H1 (cell line): ENCODE data around the gene HK1. TPM values are rescaled to one million over a fixed set of nuclear protein-coding genes. Genes with fewer than 3 reads are reported as not detected.

Experiments used
- CTCF ChIA-PET: fragments of 300-600 bp; sonication (Branson Sonifier 250); formaldehyde crosslinking; loops from one replicate; lab custom pipeline; 2021; ENCODE audit not compliant: partially characterized antibody; lab: Charles Lee
- POLR2A ChIA-PET: fragments of 300-600 bp; sonication (Branson Sonifier 250); formaldehyde crosslinking; loops from one replicate; lab custom pipeline; 2021; ENCODE audit warnings: inconsistent platforms; ENCODE audit not compliant: partially characterized antibody; lab: Charles Lee
- DNase-seq, 2 experiments: peaks; one replicate each; pipeline versions ENCODE4 v3.0.0 to v3.0.0-alpha.2; 2010 to 2022; ENCODE audit warnings: low spot score in 2 of 2, low read depth in 1 of 2, mixed read lengths in 1 of 2
- FAIRE-seq: peaks from 2 replicates; lab custom pipeline; 2011; peaks lifted over from hg19 to GRCh38; lab: Jason Lieb, UNC
- H2AFZ ChIP-seq: 2 replicates; pipeline ENCODE4 v1.8.1; 2012; ENCODE audit warnings: low read length, inconsistent platforms
- H2AK5ac ChIP-seq: 2 replicates; pipeline ENCODE4 v1.6.1; 2013; ENCODE audit warnings: low read depth, low read length
- H2BK120ac ChIP-seq: replicated peaks from 2 replicates; pipeline ENCODE3; 2013; ENCODE audit warnings: low read depth, low read length, inconsistent platforms
- H2BK12ac ChIP-seq: 2 replicates; pipeline ENCODE4 v1.6.1; 2013; ENCODE audit warnings: low read depth, low read length
- H2BK15ac ChIP-seq: 2 replicates; pipeline ENCODE4 v1.6.1; 2013; ENCODE audit warnings: low read length
- H2BK20ac ChIP-seq: 2 replicates; pipeline ENCODE4 v1.6.1; 2013; ENCODE audit warnings: low read length
- H2BK5ac ChIP-seq: 2 replicates; pipeline ENCODE4 v1.6.1; 2013; ENCODE audit warnings: low read depth, low read length
- H3K14ac ChIP-seq: 2 replicates; pipeline ENCODE4 v1.6.1; 2013; ENCODE audit warnings: inconsistent platforms; ENCODE audit not compliant: insufficient read length
- H3K18ac ChIP-seq: 2 replicates; pipeline ENCODE4 v1.6.1; 2013; ENCODE audit warnings: low read length; ENCODE audit errors: extremely low read depth
- H3K23ac ChIP-seq: 2 replicates; pipeline ENCODE4 v1.6.1; 2013; ENCODE audit warnings: inconsistent platforms; ENCODE audit not compliant: insufficient read length
- H3K23me2 ChIP-seq: 2 replicates; pipeline ENCODE4 v1.6.1; 2013; ENCODE audit warnings: low read depth, low read length
- H3K27ac ChIP-seq: 2 replicates; pipeline ENCODE4 v1.6.1; 2011; ENCODE audit warnings: low read depth, low read length, inconsistent platforms
- H3K27me3 ChIP-seq, 4 experiments: replicated peaks in 1 of 4; 1 replicate in 1 of 4; 2 replicates in 3 of 4; pipeline versions ENCODE4 v1.6.1 to v1.8.1; 2011 to 2013; ENCODE audit warnings: low read length in 3 of 4, mild to moderate bottlenecking in 3 of 4, inconsistent platforms in 2 of 4, mixed read lengths in 2 of 4, moderate library complexity in 1 of 4; ENCODE audit not compliant: control insufficient read depth in 3 of 4, insufficient read depth in 3 of 4; ENCODE audit errors: extremely low read depth in 1 of 4
- H3K36me3 ChIP-seq, 4 experiments: 2 replicates each; pipeline versions ENCODE4 v1.6.1 to v1.8.1; 2011 to 2013; ENCODE audit warnings: mild to moderate bottlenecking in 4 of 4, low read length in 3 of 4, moderate library complexity in 2 of 4, control low read depth in 1 of 4, inconsistent platforms in 1 of 4; ENCODE audit not compliant: insufficient read depth in 4 of 4, control insufficient read depth in 2 of 4
- H3K4ac ChIP-seq: replicated peaks from 2 replicates; pipeline ENCODE3; 2013; ENCODE audit warnings: low read length, low read depth, mixed read lengths, inconsistent platforms; ENCODE audit not compliant: insufficient read length
- H3K4me1 ChIP-seq, 4 experiments: replicated peaks in 1 of 4; 1 replicate in 1 of 4; 2 replicates in 3 of 4; pipeline versions ENCODE4 v1.6.1 to v1.8.1; 2011 to 2013; ENCODE audit warnings: low read length in 3 of 4, inconsistent platforms in 2 of 4, mixed read lengths in 1 of 4; ENCODE audit not compliant: insufficient read depth in 4 of 4, control insufficient read depth in 3 of 4
- H3K4me2 ChIP-seq, 2 experiments: 2 replicates each; pipeline versions ENCODE4 v1.6.1 to v1.8.1; 2011 to 2013; ENCODE audit warnings: low read depth in 2 of 2, low read length in 2 of 2, control low read depth in 1 of 2, inconsistent platforms in 1 of 2, mild to moderate bottlenecking in 1 of 2; ENCODE audit not compliant: insufficient read depth in 1 of 2
- H3K4me3 ChIP-seq, 4 experiments: fragments of 200-600, 300-600 bp in 1 of 4; sonication (generic), shearing (Covaris generic), sonication (Bioruptor Twin) in 1 of 4; 2 replicates each; pipeline versions ENCODE4 v1.5.1 to v1.8.1; 2011 to 2016; ENCODE audit warnings: low read length in 4 of 4, low read depth in 3 of 4, control low read depth in 2 of 4, inconsistent platforms in 2 of 4, mild to moderate bottlenecking in 2 of 4, mixed read lengths in 1 of 4, moderate library complexity in 1 of 4; ENCODE audit not compliant: insufficient read depth in 2 of 4; ENCODE audit errors: extremely low read depth in 1 of 4
- H3K56ac ChIP-seq: replicated peaks from 2 replicates; pipeline ENCODE3; 2013; ENCODE audit warnings: low read depth, mild to moderate bottlenecking, mixed read lengths, low read length, inconsistent platforms; ENCODE audit not compliant: insufficient read length
- H3K79me1 ChIP-seq: 2 replicates; pipeline ENCODE4 v1.6.1; 2013; ENCODE audit warnings: low read depth, low read length, control low read depth
- H3K79me2 ChIP-seq, 2 experiments: 2 replicates each; pipeline versions ENCODE4 v1.6.1 to v1.8.1; 2012 to 2013; ENCODE audit warnings: low read length in 2 of 2, mild to moderate bottlenecking in 2 of 2, inconsistent platforms in 1 of 2; ENCODE audit not compliant: insufficient read depth in 2 of 2, control insufficient read depth in 1 of 2
- H3K9ac ChIP-seq, 4 experiments: replicated peaks in 1 of 4; 1 replicate in 1 of 4; 2 replicates in 3 of 4; pipeline versions ENCODE4 v1.6.1 to v1.8.1; 2011 to 2013; ENCODE audit warnings: low read depth in 3 of 4, low read length in 3 of 4, control low read depth in 2 of 4, mild to moderate bottlenecking in 2 of 4, moderate library complexity in 2 of 4, inconsistent platforms in 1 of 4; ENCODE audit errors: extremely low read depth in 1 of 4
- H3K9me3 ChIP-seq, 2 experiments: 2 replicates each; pipeline versions ENCODE4 v1.6.1 to v1.8.1; 2012 to 2013; ENCODE audit warnings: mild to moderate bottlenecking in 2 of 2, moderate library complexity in 2 of 2, control low read depth in 1 of 2, inconsistent platforms in 1 of 2, low read depth in 1 of 2, low read length in 1 of 2, mixed read lengths in 1 of 2; ENCODE audit not compliant: insufficient read depth in 2 of 2
- H4K20me1 ChIP-seq, 2 experiments: replicated peaks in 1 of 2; 2 replicates each; pipeline versions ENCODE3 to v1.8.1; 2011 to 2013; ENCODE audit warnings: inconsistent platforms in 2 of 2, low read length in 2 of 2, mild to moderate bottlenecking in 1 of 2; ENCODE audit not compliant: insufficient read depth in 2 of 2, control insufficient read depth in 1 of 2
- H4K5ac ChIP-seq: 2 replicates; pipeline ENCODE4 v1.6.1; 2013; ENCODE audit warnings: low read length, low read depth, mixed read lengths, inconsistent platforms; ENCODE audit not compliant: insufficient read length
- H4K8ac ChIP-seq: 2 replicates; pipeline ENCODE4 v1.8.0; 2013; ENCODE audit warnings: mild to moderate bottlenecking, moderate library complexity, low read length, inconsistent platforms; ENCODE audit not compliant: insufficient read depth; ENCODE audit errors: extremely low read depth
- H4K91ac ChIP-seq: replicated peaks from 2 replicates; pipeline ENCODE3; 2013; ENCODE audit warnings: low read length, mixed read lengths, inconsistent platforms; ENCODE audit not compliant: insufficient read length
- CTBP2 ChIP-seq: IDR thresholded peaks from 2 replicates; pipeline ENCODE4 v1.7.0; 2011; ENCODE audit warnings: borderline replicate concordance, mild to moderate bottlenecking, moderate library complexity, mixed read lengths, low read length; ENCODE audit not compliant: insufficient read depth, insufficient read length
- EGR1 ChIP-seq: IDR thresholded peaks from 2 replicates; pipeline ENCODE4 v1.6.1; 2011; ENCODE audit warnings: low read depth, low read length, borderline replicate concordance
- HDAC6 ChIP-seq: IDR thresholded peaks from one replicate; pipeline ENCODE4 v1.7.1; 2012; ENCODE audit warnings: low read depth, mild to moderate bottlenecking, inconsistent platforms, low read length, moderate library complexity
- JUN ChIP-seq: IDR thresholded peaks from 2 replicates; pipeline ENCODE4 v1.6.1; 2011; ENCODE audit warnings: low read depth, mild to moderate bottlenecking, improper control_type of control experiment, low read length
- JUND ChIP-seq: IDR thresholded peaks from 2 replicates; pipeline ENCODE4 v1.6.1; 2011; ENCODE audit warnings: mild to moderate bottlenecking, improper control_type of control experiment, low read length
- POU5F1 ChIP-seq: IDR thresholded peaks from 2 replicates; pipeline ENCODE4 v1.6.1; 2011; ENCODE audit warnings: low read depth, mild to moderate bottlenecking, low read length, moderate library complexity
- RNF2 ChIP-seq: fragments of 200-900, 300-1000 bp; sonication (generic); IDR thresholded peaks from 2 replicates; pipeline ENCODE4 v1.7.1; 2016; ENCODE audit warnings: borderline replicate concordance, low read depth, mild to moderate bottlenecking, antibody characterized with exemption, low read length; ENCODE audit not compliant: poor library complexity, severe bottlenecking; ENCODE audit errors: missing control alignments
- SAP30 ChIP-seq: fragments of 300-600 bp; sonication (generic); IDR thresholded peaks from 2 replicates; pipeline ENCODE4 v1.7.1; 2012; ENCODE audit warnings: low read length, moderate library complexity, mild to moderate bottlenecking, inconsistent platforms; ENCODE audit not compliant: insufficient read depth, insufficient replicate concordance
- SRF ChIP-seq: IDR thresholded peaks from 2 replicates; pipeline ENCODE4 v1.6.1; 2011; ENCODE audit warnings: mild to moderate bottlenecking, low read depth, low read length, moderate library complexity
- TAF1 ChIP-seq: IDR thresholded peaks from 2 replicates; pipeline ENCODE4 v1.6.1; 2011; ENCODE audit warnings: mild to moderate bottlenecking, low read depth, low read length
- TCF12 ChIP-seq: IDR thresholded peaks from 2 replicates; pipeline ENCODE4 v1.6.1; 2011; ENCODE audit warnings: low read depth, mild to moderate bottlenecking, low read length
- ZNF274 ChIP-seq: IDR thresholded peaks from 2 replicates; pipeline ENCODE4 v1.7.0; 2012; ENCODE audit warnings: low read length, borderline replicate concordance; ENCODE audit errors: extremely low read depth
- WGBS, 2 experiments: shearing (Covaris generic) in 1 of 2; methylation state at CpG; one replicate each; pipeline versions ENCODE4 v1.1.6 to v1.1.7; 2013 to 2015; ENCODE audit warnings: low lambda C conversion rate in 2 of 2, mixed read lengths in 2 of 2, inconsistent platforms in 1 of 2, low coverage in 1 of 2, missing lambda C conversion rate in 1 of 2; ENCODE audit not compliant: insufficient replicate concordance in 2 of 2, insufficient coverage in 1 of 2, insufficient read length in 1 of 2; ENCODE audit errors: extremely low coverage in 1 of 2, missing lambda C conversion rate in 1 of 2; 5-methylcytosine and 5-hydroxymethylcytosine counted together
- polyA plus RNA-seq, 7 experiments: library from polyadenylated mRNA; depleted of rRNA in 3 of 7; stranded (reverse) in 5 of 7; unstranded in 2 of 7; fragments of >200 nt in 5 of 7; fragments of 200-250 nt in 2 of 7; gene quantifications; 1 replicate in 5 of 7; 2 replicates in 1 of 7; 4 replicates in 1 of 7; pipeline versions ENCODE4 v1.2.1 to v1.2.3, GENCODE V29; 2011 to 2013; ENCODE audit warnings: missing spikeins in 2 of 7, mixed read lengths in 2 of 7
- total RNA-seq: library from RNA; stranded (reverse); fragmentation: NEBNext Ultra II Directional; extraction: Animal tissue kit (Norgen Biotek cat#: 25700); gene quantifications from 2 replicates; pipeline ENCODE4 v1.2.1, GENCODE V29; 2021

The HK1 gene
- total and polyA plus RNA-seq, 2 of the 8 experiments (the other 6 are each of a cell fraction or from before 2014, with no cell fraction given) = 55.8 to 247 TPM

GRCh38 chr10:69360485-69361302 lies 82.4 kb downstream of the HK1 start:
- Histone ChIP-seq H3K14ac (no peak overlapping the region), H2AK5ac (no peak overlapping the region), H4K8ac (no peak overlapping the region), H4K20me1 (peaks cover 3 to 8% of the 10 kb centered on the region in 2 experiments), H2BK15ac (no peak overlapping the region), H3K9me3 (no peaks in the 10 kb centered on the region), H3K9ac (no peak overlapping the region), H3K4me3 (no peak overlapping the region), H3K18ac (no peak overlapping the region), H3K23me2 (no peaks in the 10 kb centered on the region), H2AFZ (no peak overlapping the region), H3K23ac (no peak overlapping the region), H3K4ac (no peak overlapping the region), H2BK12ac (no peak overlapping the region), H2BK120ac (no peak overlapping the region), H2BK5ac (0 out of 2 replicates have a peak overlapping the region, but pooled peaks have one; percentile 6), H3K56ac (no peak overlapping the region), H3K4me1 (peaks cover 2 to 12% (median 6%) of the 10 kb centered on the region in 4 experiments; a peak in 5 of 7 replicates), H3K36me3 (peaks cover 2 to 21% (median 13%) of the 10 kb centered on the region in 4 experiments; a peak in 5 of 8 replicates), H3K27me3 (no peaks in the 10 kb centered on the region), H3K27ac (no peak overlapping the region), H2BK20ac (no peak overlapping the region), H3K79me1 (peaks cover 6% of the 10 kb centered on the region; the same call in 1 of the 2 replicates), H3K4me2 (no peak overlapping the region), H3K79me2 (peaks cover 0 to 50% of the 10 kb centered on the region in 2 experiments; a peak in 2 of 4 replicates), H4K5ac (no peak overlapping the region), H4K91ac (no peak overlapping the region)
- ChIA-PET CTCF (interaction anchor here (0.6 to 2.1 kb wide), 3 partner anchors 28 to 121 kb away, joined by 3 to 11 read pairs (median 5); no protein-coding TSS in a partner anchor), POLR2A (interaction anchor here (0.6 kb wide), 1 partner anchor 29 kb away, joined by 3 read pairs; no protein-coding TSS in a partner anchor)
- FAIRE-seq = no peak
- no peak for DNase-seq
- WGBS, 2 experiments = 89% methylated on average over 8 of the region's 8 CpGs; no CpG with 5 or more reads in 1 of the 2 experiments
- no peak for TF ChIP-seq CTBP2
- no peak for TF ChIP-seq JUND
- TF ChIP-seq SAP30 = no peak
- TF ChIP-seq EGR1 = no peak
- no peak for TF ChIP-seq HDAC6
- no peak for TF ChIP-seq SRF
- TF ChIP-seq ZNF274 = no peak
- TF ChIP-seq TAF1 = no peak
- no peak for TF ChIP-seq POU5F1
- TF ChIP-seq TCF12 = no peak
- TF ChIP-seq JUN = no peak
- no peak for TF ChIP-seq RNF2
